Caco-2 (cell line): ENCODE measurements around the gene KCTD21. TPM values are rescaled to one million over a fixed set of nuclear protein-coding genes. Genes with fewer than 3 reads are reported as not detected.

ENCODE experiments used
- BruUV-seq: library from RNA; stranded (reverse); fragments of 400-500 nt; replicated peaks from 2 replicates; lab custom pipeline; 2021; lab: Mats Ljungman, UMichigan
- CTCF ChIA-PET: fragments of 300-600 bp; sonication (Branson Sonifier 250); formaldehyde crosslinking; loops from one replicate; lab custom pipeline; 2022; ENCODE audit warnings: antibody characterized with exemption; lab: Charles Lee
- POLR2A ChIA-PET: fragments of 300-600 bp; sonication (Branson Sonifier 250); formaldehyde crosslinking; loops from one replicate; lab custom pipeline; 2022; ENCODE audit warnings: antibody characterized with exemption; lab: Charles Lee
- DNase-seq, 2 experiments: peaks; one replicate each; pipeline versions ENCODE4 v3.0.0 to v3.0.0-alpha.2; 2020 to 2022
- H3K27me3 ChIP-seq: replicated peaks from 2 replicates; pipeline ENCODE4 v1.6.0; 2011; ENCODE audit warnings: low read length; ENCODE audit not compliant: control insufficient read depth, insufficient read depth
- H3K36me3 ChIP-seq: 2 replicates; pipeline ENCODE4 v1.5.1; 2011; ENCODE audit warnings: low read length; ENCODE audit not compliant: control insufficient read depth, insufficient read depth
- H3K4me1 ChIP-seq: fragments of 250-450 bp; sonication (Bioruptor Pico); 2 replicates; pipeline ENCODE4 v1.5.1; 2020; ENCODE audit warnings: mild to moderate bottlenecking
- H3K4me3 ChIP-seq: 2 replicates; pipeline ENCODE4 v1.5.1; 2011; ENCODE audit warnings: low read depth, mild to moderate bottlenecking, control low read depth, low read length
- H3K9me3 ChIP-seq: fragments of 250-450 bp; sonication (Bioruptor Pico); 2 replicates; pipeline ENCODE4 v1.5.1; 2020; ENCODE audit warnings: mild to moderate bottlenecking, moderate library complexity
- H3K27ac Mint-ChIP-seq: one replicate; pipeline ENCODE4 v1.8.0; 2022; ENCODE audit warnings: mixed read lengths; ENCODE audit not compliant: unreplicated experiment
- H3K27me3 Mint-ChIP-seq: one replicate; pipeline ENCODE4 v1.8.0; 2022; ENCODE audit warnings: mixed read lengths; ENCODE audit not compliant: insufficient read depth, unreplicated experiment
- H3K36me3 Mint-ChIP-seq: one replicate; pipeline ENCODE4 v1.8.0; 2022; ENCODE audit warnings: mild to moderate bottlenecking, mixed read lengths; ENCODE audit not compliant: insufficient read depth, unreplicated experiment
- H3K4me1 Mint-ChIP-seq: one replicate; pipeline ENCODE4 v1.8.0; 2022; ENCODE audit warnings: low read depth, mixed read lengths; ENCODE audit not compliant: unreplicated experiment
- H3K4me3 Mint-ChIP-seq: one replicate; pipeline ENCODE4 v1.8.0; 2022; ENCODE audit warnings: mild to moderate bottlenecking, moderate library complexity, mixed read lengths; ENCODE audit not compliant: unreplicated experiment
- H3K9me3 Mint-ChIP-seq: one replicate; pipeline ENCODE4 v1.8.0; 2022; ENCODE audit warnings: mixed read lengths; ENCODE audit not compliant: unreplicated experiment
- intact Hi-C: fragments of 100-400 bp; cut with micrococcal nuclease; formaldehyde crosslinking; loops from one replicate; pipeline ENCODE4 v1.10.0; 2022; ENCODE audit not compliant: unreplicated experiment
- total RNA-seq: library from RNA; stranded (reverse); gene quantifications from 2 replicates; pipeline ENCODE4 v1.2.3, GENCODE V29; 2022
- TF ChIP-seq, protein P1 (sequence below), 2 experiments: fragments of 200-600 bp in 1 of 2; IDR thresholded peaks; 1 replicate in 1 of 2; 2 replicates in 1 of 2; pipeline versions ENCODE4 v1.5.1 to v1.8.0; 2011 to 2022; ENCODE audit warnings: antibody characterized with exemption in 1 of 2, control low read depth in 1 of 2, inconsistent platforms in 1 of 2, low read depth in 1 of 2, low read length in 1 of 2, mild to moderate bottlenecking in 1 of 2, moderate library complexity in 1 of 2; ENCODE audit not compliant: insufficient read depth in 1 of 2, severe bottlenecking in 1 of 2, unreplicated experiment in 1 of 2

The KCTD21 gene
- total RNA-seq, 1 experiment from 2014 or later = 6.4 TPM

DNA sequence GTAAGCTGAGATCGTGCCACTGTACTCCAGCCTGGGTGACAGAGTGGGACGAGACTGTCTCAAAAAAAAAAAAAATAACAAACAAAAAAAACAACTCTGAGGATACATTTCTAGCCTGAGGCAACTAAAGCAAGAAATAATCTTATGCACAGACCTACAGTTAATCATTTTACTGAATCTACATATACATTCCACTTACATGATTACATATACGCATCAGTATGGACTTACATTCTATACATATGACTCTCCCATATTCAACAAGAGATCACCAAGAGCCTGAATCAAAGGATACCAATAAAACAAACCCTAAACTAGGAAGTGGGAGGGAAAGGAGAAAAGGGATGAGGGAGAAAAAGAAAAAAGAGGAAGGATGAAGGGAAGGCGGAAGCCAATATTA, 50.1 kb downstream of the KCTD21 start:
- Mint-ChIP-seq H3K36me3 (peaks cover 71% of the 10 kb centered on the region), H3K4me3 (peak overlapping the region; percentile 90), H3K4me1 (peaks cover 25% of the 10 kb centered on the region), H3K27ac (peak overlapping the region; percentile 83), H3K27me3 (no peaks in the 10 kb centered on the region), H3K9me3 (no peaks in the 10 kb centered on the region)
- BruUV-seq = no TSS peak
- Histone ChIP-seq H3K4me1 (peaks cover 5% of the 10 kb centered on the region), H3K4me3 (peak overlapping the region; percentile 49), H3K36me3 (no peaks in the 10 kb centered on the region; the same call in 1 of the 2 replicates), H3K9me3 (no peaks in the 10 kb centered on the region), H3K27me3 (no peaks in the 10 kb centered on the region)
- DNase-seq = no peak
- TF ChIP-seq, protein P1, sequence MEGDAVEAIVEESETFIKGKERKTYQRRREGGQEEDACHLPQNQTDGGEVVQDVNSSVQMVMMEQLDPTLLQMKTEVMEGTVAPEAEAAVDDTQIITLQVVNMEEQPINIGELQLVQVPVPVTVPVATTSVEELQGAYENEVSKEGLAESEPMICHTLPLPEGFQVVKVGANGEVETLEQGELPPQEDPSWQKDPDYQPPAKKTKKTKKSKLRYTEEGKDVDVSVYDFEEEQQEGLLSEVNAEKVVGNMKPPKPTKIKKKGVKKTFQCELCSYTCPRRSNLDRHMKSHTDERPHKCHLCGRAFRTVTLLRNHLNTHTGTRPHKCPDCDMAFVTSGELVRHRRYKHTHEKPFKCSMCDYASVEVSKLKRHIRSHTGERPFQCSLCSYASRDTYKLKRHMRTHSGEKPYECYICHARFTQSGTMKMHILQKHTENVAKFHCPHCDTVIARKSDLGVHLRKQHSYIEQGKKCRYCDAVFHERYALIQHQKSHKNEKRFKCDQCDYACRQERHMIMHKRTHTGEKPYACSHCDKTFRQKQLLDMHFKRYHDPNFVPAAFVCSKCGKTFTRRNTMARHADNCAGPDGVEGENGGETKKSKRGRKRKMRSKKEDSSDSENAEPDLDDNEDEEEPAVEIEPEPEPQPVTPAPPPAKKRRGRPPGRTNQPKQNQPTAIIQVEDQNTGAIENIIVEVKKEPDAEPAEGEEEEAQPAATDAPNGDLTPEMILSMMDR (IDR thresholded peaks at IDR 0.05; ENCODE audit: insufficient read depth in 1 of 2, low read depth in 1 of 2, low read length in 1 of 2, severe bottlenecking in 1 of 2, unreplicated experiment in 1 of 2) = no peak
- ChIA-PET CTCF (interaction anchor here (1.6 kb wide), 1 partner anchor 59 kb away, joined by 7 read pairs; the partner anchor contains the start of gene NDUFC2), POLR2A (interaction anchor here (1.0 to 1.7 kb wide), 5 partner anchors 13 to 144 kb away, joined by 3 to 32 read pairs (median 12); partner anchors contain the start of genes INTS4, KCTD21, NDUFC2 and USP35)
- intact Hi-C loops = loop anchor here (2.0 kb wide), 3 partner anchors 59 to 425 kb away; partner anchors contain the start of genes GAB2 and NDUFC2

DNA sequence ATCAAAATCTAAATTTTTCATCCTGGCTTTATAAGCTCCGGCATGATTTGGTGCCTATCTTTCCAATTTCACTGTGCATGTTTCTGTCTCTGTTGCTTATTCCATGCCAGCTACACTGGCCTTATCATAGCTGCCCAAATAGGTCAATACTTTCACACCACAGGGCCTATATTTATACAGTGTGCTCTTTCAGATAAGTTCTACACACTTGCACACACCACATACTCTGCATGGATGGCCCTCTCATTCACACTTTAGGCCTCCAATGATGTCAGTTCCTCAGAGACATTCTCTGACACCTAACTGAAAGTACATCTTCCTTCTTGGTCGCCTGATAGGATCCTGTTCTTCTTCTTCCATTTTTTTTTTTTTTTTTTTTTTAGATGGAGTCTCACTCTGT, 56.0 kb downstream of the KCTD21 start:
- Histone ChIP-seq H3K4me1 (peaks cover 7% of the 10 kb centered on the region; the same call in 1 of the 2 replicates), H3K27me3 (no peaks in the 10 kb centered on the region), H3K4me3 (no peak overlapping the region), H3K9me3 (no peaks in the 10 kb centered on the region), H3K36me3 (no peaks in the 10 kb centered on the region; the same call in 1 of the 2 replicates)
- ChIA-PET POLR2A (interaction anchor here (0.6 kb wide), 1 partner anchor 79 kb away, joined by 6 read pairs; no protein-coding TSS in a partner anchor), CTCF (interaction anchor here (0.6 kb wide), 1 partner anchor 158 kb away, joined by 3 read pairs; no protein-coding TSS in a partner anchor)
- peak overlapping the region; percentile 0 for H3K27ac Mint-ChIP-seq
- no peaks in the 10 kb centered on the region for H3K9me3 Mint-ChIP-seq
- H3K4me1 Mint-ChIP-seq = peaks cover 6% of the 10 kb centered on the region
- intact Hi-C loops = no loop called here
- no peak overlapping the region for H3K4me3 Mint-ChIP-seq
- no peak for DNase-seq
- TF ChIP-seq, protein P1 (IDR thresholded peaks at IDR 0.05; ENCODE audit: insufficient read depth in 1 of 2, low read depth in 1 of 2, low read length in 1 of 2, severe bottlenecking in 1 of 2, unreplicated experiment in 1 of 2) = no peak
- BruUV-seq = no TSS peak
- H3K36me3 Mint-ChIP-seq = peaks cover 45% of the 10 kb centered on the region
- H3K27me3 Mint-ChIP-seq = no peaks in the 10 kb centered on the region

DNA sequence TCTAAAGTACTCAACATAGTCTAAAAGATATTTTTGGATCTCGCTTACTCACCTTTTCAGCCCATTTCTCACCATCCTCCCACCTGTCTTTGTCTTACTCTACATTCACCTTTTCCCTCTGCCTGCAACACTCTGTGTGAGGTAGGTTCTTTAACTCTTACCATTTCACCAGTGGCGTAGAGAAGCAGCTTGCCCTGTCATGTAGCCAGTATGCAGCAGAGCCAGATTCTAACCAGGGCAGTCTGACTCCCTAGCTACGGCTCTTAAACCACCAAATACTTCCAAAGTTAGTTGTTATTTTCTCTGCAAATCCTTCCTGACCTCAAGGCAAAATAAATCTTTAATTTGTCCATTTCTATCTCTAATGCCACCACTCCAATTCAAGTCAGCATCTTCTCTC, 56.5 kb downstream of the KCTD21 start:
- no peaks in the 10 kb centered on the region for H3K27me3 ChIP-seq
- no peak overlapping the region for H3K4me3 Mint-ChIP-seq
- intact Hi-C loops = no loop called here
- ChIA-PET CTCF (interaction anchor here (0.8 kb wide), 1 partner anchor 433 kb away, joined by 3 read pairs; no protein-coding TSS in a partner anchor), POLR2A (no interaction called here)
- BruUV-seq = no TSS peak
- DNase-seq = no peak
- H3K9me3 Mint-ChIP-seq = no peaks in the 10 kb centered on the region
- H3K4me3 ChIP-seq = no peak overlapping the region
- H3K36me3 ChIP-seq = no peaks in the 10 kb centered on the region; the same call in 1 of the 2 replicates
- H3K9me3 ChIP-seq = no peaks in the 10 kb centered on the region
- peak overlapping the region; percentile 0 for H3K27ac Mint-ChIP-seq
- TF ChIP-seq, protein P1 (IDR thresholded peaks at IDR 0.05; ENCODE audit: insufficient read depth in 1 of 2, low read depth in 1 of 2, low read length in 1 of 2, severe bottlenecking in 1 of 2, unreplicated experiment in 1 of 2) = no peak
- H3K27me3 Mint-ChIP-seq = no peaks in the 10 kb centered on the region
- H3K36me3 Mint-ChIP-seq = peaks cover 40% of the 10 kb centered on the region
- H3K4me1 ChIP-seq = peaks cover 7% of the 10 kb centered on the region; the same call in 1 of the 2 replicates
- H3K4me1 Mint-ChIP-seq = peaks cover 6% of the 10 kb centered on the region
